HEK293 (cell line): Measurements from ENCODE around the gene CHN1.

Source experiments
- CTCF ChIA-PET: fragments of 350-600 bp; formaldehyde crosslinking; extraction: SDS; loops from one replicate; lab custom pipeline; 2021; ENCODE audit warnings: antibody characterized with exemption; lab: Yijun Ruan, JAX
- POLR2A ChIA-PET: fragments of 300-600 bp; formaldehyde crosslinking; extraction: SDS; loops from one replicate; lab custom pipeline; 2020; ENCODE audit warnings: antibody characterized with exemption, inconsistent platforms; lab: Yijun Ruan, JAX
- H3K27ac ChIP-seq: fragments of 200-500 bp; sonication (Bioruptor generic); 2 replicates; pipeline ENCODE4 v1.5.1; 2014; ENCODE audit warnings: low read depth, low read length, control low read depth, inconsistent platforms; ENCODE audit errors: extremely low read depth
- H3K36me3 ChIP-seq, 2 experiments: fragments of 200-500 bp in 1 of 2; sonication (Bioruptor generic) in 1 of 2; 1 replicate in 1 of 2; 2 replicates in 1 of 2; pipeline ENCODE4 v1.5.1; 2014 to 2017; ENCODE audit warnings: inconsistent platforms in 2 of 2, low read length in 2 of 2; ENCODE audit not compliant: control insufficient read depth in 2 of 2, insufficient read depth in 1 of 2
- H3K4me1 ChIP-seq: fragments of 200-500 bp; sonication (Bioruptor generic); 2 replicates; pipeline ENCODE4 v1.5.1; 2014; ENCODE audit warnings: mild to moderate bottlenecking, low read length, inconsistent platforms; ENCODE audit not compliant: control insufficient read depth, insufficient read depth
- H3K4me3 ChIP-seq: 2 replicates; pipeline ENCODE4 v1.5.1; 2011; ENCODE audit warnings: low read depth, mild to moderate bottlenecking, control low read depth, low read length, moderate library complexity
- H3K9me3 ChIP-seq: fragments of 200-500 bp; sonication (Bioruptor generic); 2 replicates; pipeline ENCODE4 v1.5.1; 2014; ENCODE audit warnings: low read depth, low read length, inconsistent platforms; ENCODE audit not compliant: control insufficient read depth, insufficient read depth
- KLF8 ChIP-seq: fragments of 450-650 bp; formaldehyde crosslinking; IDR thresholded peaks from 2 replicates; pipeline ENCODE4 v1.5.1; 2016; ENCODE audit warnings: missing biosample characterization, missing genetic modification characterization
- PRDM4 ChIP-seq: fragments of 450-650 bp; formaldehyde crosslinking; IDR thresholded peaks from 2 replicates; pipeline ENCODE4 v1.5.1; 2017; ENCODE audit warnings: missing biosample characterization, missing genetic modification characterization
- PRDM6 ChIP-seq: fragments of 450-650 bp; formaldehyde crosslinking; IDR thresholded peaks from 2 replicates; pipeline ENCODE4 v1.5.1; 2017; ENCODE audit warnings: missing biosample characterization, missing genetic modification characterization
- TSHZ1 ChIP-seq: fragments of 450-650 bp; formaldehyde crosslinking; IDR thresholded peaks from 2 replicates; pipeline ENCODE4 v1.5.1; 2016; ENCODE audit warnings: missing biosample characterization, missing genetic modification characterization, borderline replicate concordance
- ZBTB10 ChIP-seq: fragments of 450-650 bp; formaldehyde crosslinking; IDR thresholded peaks from 2 replicates; pipeline ENCODE4 v1.5.1; 2016; ENCODE audit warnings: missing biosample characterization, missing genetic modification characterization
- ZBTB17 ChIP-seq: fragments of 450-650 bp; formaldehyde crosslinking; IDR thresholded peaks from 2 replicates; pipeline ENCODE4 v1.5.1; 2016; ENCODE audit warnings: missing biosample characterization, missing genetic modification characterization
- ZBTB44 ChIP-seq: fragments of 450-650 bp; IDR thresholded peaks from 2 replicates; pipeline ENCODE4 v1.5.1; 2018; ENCODE audit warnings: missing biosample characterization, mild to moderate bottlenecking, missing genetic modification characterization
- ZIC2 ChIP-seq: fragments of 450-650 bp; formaldehyde crosslinking; IDR thresholded peaks from 2 replicates; pipeline ENCODE4 v1.5.1; 2016; ENCODE audit warnings: missing biosample characterization, missing genetic modification characterization
- ZNF148 ChIP-seq: fragments of 450-650 bp; formaldehyde crosslinking; IDR thresholded peaks from 2 replicates; pipeline ENCODE4 v1.5.0; 2017; ENCODE audit warnings: missing biosample characterization, missing genetic modification characterization, borderline replicate concordance
- ZNF174 ChIP-seq: fragments of 450-650 bp; formaldehyde crosslinking; IDR thresholded peaks from 2 replicates; pipeline ENCODE4 v1.5.0; 2017; ENCODE audit warnings: missing biosample characterization, mild to moderate bottlenecking, missing genetic modification characterization
- ZNF19 ChIP-seq: fragments of 450-650 bp; formaldehyde crosslinking; IDR thresholded peaks from 2 replicates; pipeline ENCODE4; 2016; ENCODE audit warnings: missing biosample characterization, missing genetic modification characterization, low read depth
- ZNF280C ChIP-seq: fragments of 450-650 bp; formaldehyde crosslinking; IDR thresholded peaks from 2 replicates; pipeline ENCODE4 v1.5.1; 2016; ENCODE audit warnings: missing biosample characterization, missing genetic modification characterization
- ZNF398 ChIP-seq: fragments of 450-650 bp; formaldehyde crosslinking; IDR thresholded peaks from 2 replicates; pipeline ENCODE4 v1.5.1; 2017; ENCODE audit warnings: missing biosample characterization, missing genetic modification characterization
- ZNF529 ChIP-seq: fragments of 450-650 bp; formaldehyde crosslinking; IDR thresholded peaks from 2 replicates; pipeline ENCODE4 v1.5.1; 2017; ENCODE audit warnings: missing genetic modification characterization, missing biosample characterization; ENCODE audit not compliant: insufficient replicate concordance
- ZNF561 ChIP-seq: fragments of 450-650 bp; IDR thresholded peaks from 2 replicates; pipeline ENCODE4 v1.5.1; 2018; ENCODE audit warnings: missing biosample characterization, missing genetic modification characterization, borderline replicate concordance
- ZNF660 ChIP-seq: fragments of 450-650 bp; IDR thresholded peaks from 2 replicates; pipeline ENCODE4 v1.5.1; 2018; ENCODE audit warnings: missing biosample characterization, mild to moderate bottlenecking, missing genetic modification characterization

Gene CHN1

GRCh38 chr2:174878537-174879147, 126.5 kb downstream of the CHN1 start:
- ChIA-PET POLR2A (no interaction called here), CTCF (interaction anchor here (0.9 to 1.9 kb wide), 2 partner anchors 108 to 180 kb away, joined by 3 to 9 read pairs; no protein-coding TSS in a partner anchor)
- peaks cover 24% of the 10 kb centered on the region for H3K4me1 ChIP-seq
- TF ChIP-seq ZNF529 (tag by site-specific recombination) (no peak), ZBTB10 (no peak), PRDM4 (peak; percentile 57; the same call in 1 of the 2 replicates), ZBTB44 (tag by site-specific recombination) (peak; percentile 65; the same call in 1 of the 2 replicates), ZNF561 (tag by site-specific recombination) (0 out of 2 replicates have a peak, but pooled peaks have one; percentile 31), PRDM6 (peak; percentile 72), ZNF19 (no peak), ZNF174 (no peak), ZIC2 (tag by site-specific recombination) (no peak), ZNF280C (tag by site-specific recombination) (no peak), KLF8 (tag by site-specific recombination) (no peak), ZNF398 (tag by site-specific recombination) (no peak), ZNF148 (no peak), ZBTB17 (tag by site-specific recombination) (peak; percentile 76), ZNF660 (tag by site-specific recombination) (0 out of 2 replicates have a peak, but pooled peaks have one; percentile 16), TSHZ1 (tag by site-specific recombination) (no peak)

More at GRCh38 chr2:174878537-174879147, 126.5 kb downstream of the CHN1 start:
- H3K27ac ChIP-seq = no peak overlapping the region
- no peaks in the 10 kb centered on the region for H3K36me3 ChIP-seq
- H3K9me3 ChIP-seq = no peaks in the 10 kb centered on the region
- no peak overlapping the region for H3K4me3 ChIP-seq
